HEK293 (cell line): ENCODE results near the gene GALNT8.

Experiments used
- TCF7L2 ChIP-seq: IDR thresholded peaks from 2 replicates; pipeline ENCODE4 v1.6.1; 2011; ENCODE audit warnings: low read depth, mild to moderate bottlenecking, inconsistent platforms, low read length, moderate library complexity, borderline replicate concordance
- YY1 ChIP-seq: fragments of 450-650 bp; formaldehyde crosslinking; IDR thresholded peaks from 2 replicates; pipeline ENCODE4 v1.5.1; 2018; ENCODE audit warnings: missing biosample characterization, missing genetic modification characterization
- ZNF175 ChIP-seq: fragments of 450-650 bp; formaldehyde crosslinking; IDR thresholded peaks from 2 replicates; pipeline ENCODE4 v1.5.1; 2016; ENCODE audit warnings: missing biosample characterization, missing genetic modification characterization
- ZNF274 ChIP-seq, 2 experiments: fragments of 200-500 bp in 1 of 2; fragments of 450-650 bp in 1 of 2; sonication (Bioruptor generic) in 1 of 2; formaldehyde crosslinking in 1 of 2; IDR thresholded peaks; 2 replicates each; pipeline versions ENCODE4 v1.5.1 to v1.6.1; 2014 to 2016; ENCODE audit warnings: borderline replicate concordance in 1 of 2, inconsistent platforms in 1 of 2, low read length in 1 of 2, missing biosample characterization in 1 of 2, missing genetic modification characterization in 1 of 2
- ZNF544 ChIP-seq: fragments of 450-650 bp; formaldehyde crosslinking; IDR thresholded peaks from 2 replicates; pipeline ENCODE4 v1.5.0; 2017; ENCODE audit warnings: missing biosample characterization, missing genetic modification characterization
- TF ChIP-seq, protein P1 (sequence below): fragments of 450-650 bp; formaldehyde crosslinking; IDR thresholded peaks from 2 replicates; pipeline ENCODE4 v1.5.1; 2016; ENCODE audit warnings: missing biosample characterization, missing genetic modification characterization
- TF ChIP-seq, protein P2 (sequence below): fragments of 450-650 bp; formaldehyde crosslinking; IDR thresholded peaks from 2 replicates; pipeline ENCODE4 v1.5.1; 2016; ENCODE audit warnings: missing biosample characterization, missing genetic modification characterization
- TF ChIP-seq, protein P3 (sequence below): fragments of 450-650 bp; formaldehyde crosslinking; conservative IDR thresholded peaks from 2 replicates; pipeline ENCODE4 v1.5.1; 2016; ENCODE audit warnings: low read depth, missing biosample characterization, missing genetic modification characterization
- TF ChIP-seq, protein P4 (sequence below): fragments of 450-650 bp; formaldehyde crosslinking; IDR thresholded peaks from 2 replicates; pipeline ENCODE4 v1.5.1; 2016; ENCODE audit warnings: missing biosample characterization, missing genetic modification characterization
- TF ChIP-seq, protein P5 (sequence below): sonication (generic); formaldehyde crosslinking; IDR thresholded peaks from 2 replicates; pipeline ENCODE4 v1.8.1; 2022; ENCODE audit warnings: mild to moderate bottlenecking, moderate library complexity, missing genetic modification reagents

DNA sequence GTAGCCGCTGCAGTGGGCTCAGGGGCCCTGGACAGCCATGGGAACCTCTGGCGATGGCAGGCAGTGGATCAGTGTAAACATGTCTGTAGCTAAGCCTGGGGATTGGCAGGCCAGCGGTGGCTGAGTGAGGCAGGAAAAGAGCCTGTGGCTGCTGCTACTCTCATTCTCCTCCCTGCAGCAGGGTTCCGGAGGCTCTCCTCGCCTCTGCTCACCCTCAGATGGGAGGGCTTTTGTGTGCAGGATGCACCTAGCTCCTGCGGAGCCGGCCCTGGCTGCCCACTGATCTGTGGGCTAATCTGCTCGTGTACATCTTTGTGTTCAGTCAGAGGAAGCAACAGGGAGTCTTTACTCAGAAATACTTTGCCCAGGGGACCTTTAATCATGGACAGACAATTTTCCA is 59.5 kb downstream of the GALNT8 start:
- TF ChIP-seq YY1 (tag by site-specific recombination) (no peak), ZNF274 (IDR thresholded peaks at IDR 0.05; ENCODE audit: low read length) (no peak), ZNF274 (tag by site-specific recombination; IDR thresholded peaks at IDR 0.05; ENCODE audit: borderline replicate concordance) (no peak), ZNF175 (tag by site-specific recombination) (no peak), ZNF544 (tag by site-specific recombination) (no peak), TCF7L2 (no peak)
- TF ChIP-seq, protein P1, sequence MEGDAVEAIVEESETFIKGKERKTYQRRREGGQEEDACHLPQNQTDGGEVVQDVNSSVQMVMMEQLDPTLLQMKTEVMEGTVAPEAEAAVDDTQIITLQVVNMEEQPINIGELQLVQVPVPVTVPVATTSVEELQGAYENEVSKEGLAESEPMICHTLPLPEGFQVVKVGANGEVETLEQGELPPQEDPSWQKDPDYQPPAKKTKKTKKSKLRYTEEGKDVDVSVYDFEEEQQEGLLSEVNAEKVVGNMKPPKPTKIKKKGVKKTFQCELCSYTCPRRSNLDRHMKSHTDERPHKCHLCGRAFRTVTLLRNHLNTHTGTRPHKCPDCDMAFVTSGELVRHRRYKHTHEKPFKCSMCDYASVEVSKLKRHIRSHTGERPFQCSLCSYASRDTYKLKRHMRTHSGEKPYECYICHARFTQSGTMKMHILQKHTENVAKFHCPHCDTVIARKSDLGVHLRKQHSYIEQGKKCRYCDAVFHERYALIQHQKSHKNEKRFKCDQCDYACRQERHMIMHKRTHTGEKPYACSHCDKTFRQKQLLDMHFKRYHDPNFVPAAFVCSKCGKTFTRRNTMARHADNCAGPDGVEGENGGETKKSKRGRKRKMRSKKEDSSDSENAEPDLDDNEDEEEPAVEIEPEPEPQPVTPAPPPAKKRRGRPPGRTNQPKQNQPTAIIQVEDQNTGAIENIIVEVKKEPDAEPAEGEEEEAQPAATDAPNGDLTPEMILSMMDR (tag by site-specific recombination), result no peak
- TF ChIP-seq, protein P2, sequence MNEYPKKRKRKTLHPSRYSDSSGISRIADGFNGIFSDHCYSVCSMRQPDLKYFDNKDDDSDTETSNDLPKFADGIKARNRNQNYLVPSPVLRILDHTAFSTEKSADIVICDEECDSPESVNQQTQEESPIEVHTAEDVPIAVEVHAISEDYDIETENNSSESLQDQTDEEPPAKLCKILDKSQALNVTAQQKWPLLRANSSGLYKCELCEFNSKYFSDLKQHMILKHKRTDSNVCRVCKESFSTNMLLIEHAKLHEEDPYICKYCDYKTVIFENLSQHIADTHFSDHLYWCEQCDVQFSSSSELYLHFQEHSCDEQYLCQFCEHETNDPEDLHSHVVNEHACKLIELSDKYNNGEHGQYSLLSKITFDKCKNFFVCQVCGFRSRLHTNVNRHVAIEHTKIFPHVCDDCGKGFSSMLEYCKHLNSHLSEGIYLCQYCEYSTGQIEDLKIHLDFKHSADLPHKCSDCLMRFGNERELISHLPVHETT (tag by site-specific recombination), result no peak
- TF ChIP-seq, protein P3, sequence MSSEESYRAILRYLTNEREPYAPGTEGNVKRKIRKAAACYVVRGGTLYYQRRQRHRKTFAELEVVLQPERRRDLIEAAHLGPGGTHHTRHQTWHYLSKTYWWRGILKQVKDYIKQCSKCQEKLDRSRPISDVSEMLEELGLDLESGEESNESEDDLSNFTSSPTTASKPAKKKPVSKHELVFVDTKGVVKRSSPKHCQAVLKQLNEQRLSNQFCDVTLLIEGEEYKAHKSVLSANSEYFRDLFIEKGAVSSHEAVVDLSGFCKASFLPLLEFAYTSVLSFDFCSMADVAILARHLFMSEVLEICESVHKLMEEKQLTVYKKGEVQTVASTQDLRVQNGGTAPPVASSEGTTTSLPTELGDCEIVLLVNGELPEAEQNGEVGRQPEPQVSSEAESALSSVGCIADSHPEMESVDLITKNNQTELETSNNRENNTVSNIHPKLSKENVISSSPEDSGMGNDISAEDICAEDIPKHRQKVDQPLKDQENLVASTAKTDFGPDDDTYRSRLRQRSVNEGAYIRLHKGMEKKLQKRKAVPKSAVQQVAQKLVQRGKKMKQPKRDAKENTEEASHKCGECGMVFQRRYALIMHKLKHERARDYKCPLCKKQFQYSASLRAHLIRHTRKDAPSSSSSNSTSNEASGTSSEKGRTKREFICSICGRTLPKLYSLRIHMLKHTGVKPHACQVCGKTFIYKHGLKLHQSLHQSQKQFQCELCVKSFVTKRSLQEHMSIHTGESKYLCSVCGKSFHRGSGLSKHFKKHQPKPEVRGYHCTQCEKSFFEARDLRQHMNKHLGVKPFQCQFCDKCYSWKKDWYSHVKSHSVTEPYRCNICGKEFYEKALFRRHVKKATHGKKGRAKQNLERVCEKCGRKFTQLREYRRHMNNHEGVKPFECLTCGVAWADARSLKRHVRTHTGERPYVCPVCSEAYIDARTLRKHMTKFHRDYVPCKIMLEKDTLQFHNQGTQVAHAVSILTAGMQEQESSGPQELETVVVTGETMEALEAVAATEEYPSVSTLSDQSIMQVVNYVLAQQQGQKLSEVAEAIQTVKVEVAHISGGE (tag by site-specific recombination), result no peak
- TF ChIP-seq, protein P4, sequence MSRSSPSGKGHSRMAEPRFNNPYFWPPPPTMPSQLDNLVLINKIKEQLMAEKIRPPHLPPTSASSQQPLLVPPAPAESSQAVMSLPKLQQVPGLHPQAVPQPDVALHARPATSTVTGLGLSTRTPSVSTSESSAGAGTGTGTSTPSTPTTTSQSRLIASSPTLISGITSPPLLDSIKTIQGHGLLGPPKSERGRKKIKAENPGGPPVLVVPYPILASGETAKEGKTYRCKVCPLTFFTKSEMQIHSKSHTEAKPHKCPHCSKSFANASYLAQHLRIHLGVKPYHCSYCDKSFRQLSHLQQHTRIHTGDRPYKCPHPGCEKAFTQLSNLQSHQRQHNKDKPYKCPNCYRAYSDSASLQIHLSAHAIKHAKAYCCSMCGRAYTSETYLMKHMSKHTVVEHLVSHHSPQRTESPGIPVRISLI (tag by site-specific recombination), result no peak
- TF ChIP-seq, protein P5, sequence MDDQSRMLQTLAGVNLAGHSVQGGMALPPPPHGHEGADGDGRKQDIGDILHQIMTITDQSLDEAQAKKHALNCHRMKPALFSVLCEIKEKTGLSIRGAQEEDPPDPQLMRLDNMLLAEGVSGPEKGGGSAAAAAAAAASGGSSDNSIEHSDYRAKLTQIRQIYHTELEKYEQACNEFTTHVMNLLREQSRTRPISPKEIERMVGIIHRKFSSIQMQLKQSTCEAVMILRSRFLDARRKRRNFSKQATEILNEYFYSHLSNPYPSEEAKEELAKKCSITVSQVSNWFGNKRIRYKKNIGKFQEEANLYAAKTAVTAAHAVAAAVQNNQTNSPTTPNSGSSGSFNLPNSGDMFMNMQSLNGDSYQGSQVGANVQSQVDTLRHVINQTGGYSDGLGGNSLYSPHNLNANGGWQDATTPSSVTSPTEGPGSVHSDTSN (CRISPR knock-in tag), result no peak
